ENCODE results near the gene RICTOR.

Gene RICTOR

DNA sequence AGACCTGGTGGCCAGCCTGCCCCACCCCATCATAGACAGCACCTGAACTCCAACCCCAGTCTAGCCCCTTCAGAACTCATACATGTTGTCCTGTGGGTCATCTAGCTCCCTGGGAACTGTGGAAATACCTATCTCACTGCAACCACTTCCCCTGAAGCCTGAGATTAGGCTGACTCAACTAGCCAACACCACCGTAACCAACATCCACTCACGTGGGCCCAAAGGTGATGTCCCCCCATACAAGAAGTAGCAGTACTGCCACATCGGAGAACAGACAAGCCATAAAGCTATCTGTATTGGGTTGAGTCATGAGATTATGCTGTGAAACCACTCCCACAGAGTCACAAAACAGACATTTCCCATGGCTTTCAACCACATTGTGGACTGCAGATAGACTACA is 181.8 kb downstream of the RICTOR start:
- TF ChIP-seq SPI1 (IDR thresholded peaks at IDR 0.05; ENCODE audit: low read depth, low read length) (no peak), POLR2A (IDR thresholded peaks at IDR 0.05; ENCODE audit: low read depth, low read length) (no peak), PAX5 (IDR thresholded peaks at IDR 0.05; ENCODE audit: insufficient read depth, low read length, severe bottlenecking) (no peak), TAF1 (IDR thresholded peaks at IDR 0.05; ENCODE audit: low read depth, low read length) (no peak), POU2F2 (IDR thresholded peaks at IDR 0.05; ENCODE audit: low read depth, low read length) (no peak), POLR2AphosphoS5 (IDR thresholded peaks at IDR 0.05; ENCODE audit: low read depth, low read length) (no peak)
- FAIRE-seq, result no peak
- no peak for DNase-seq (ENCODE audit: insufficient read length, low spot score)

DNA sequence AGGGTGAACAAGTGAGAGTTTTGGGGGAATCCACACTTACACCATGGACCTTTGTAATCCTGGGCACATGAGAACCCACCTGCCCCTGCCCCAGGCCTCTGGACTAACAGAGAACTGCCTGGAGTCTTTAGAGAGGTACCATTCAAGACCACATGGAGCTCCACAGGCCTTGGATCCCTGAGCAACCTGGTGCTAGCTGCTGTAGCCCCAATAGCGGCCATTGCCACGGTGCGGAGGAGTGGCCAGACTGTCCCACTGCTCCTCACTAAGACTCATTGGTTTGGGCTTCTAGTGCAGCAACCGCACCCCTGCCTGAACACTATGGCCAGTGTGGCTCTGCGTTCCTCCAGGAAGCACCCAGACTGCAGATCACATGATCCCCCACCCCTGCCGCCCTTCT is 182.6 kb downstream of the RICTOR start:
- FAIRE-seq (no peak), DNase-seq (ENCODE audit: insufficient read length, low spot score) (no peak)
- no peak for TF ChIP-seq POU2F2 (IDR thresholded peaks at IDR 0.05; ENCODE audit: low read depth, low read length)
- TF ChIP-seq PAX5 (IDR thresholded peaks at IDR 0.05; ENCODE audit: insufficient read depth, low read length, severe bottlenecking), result no peak
- TF ChIP-seq SPI1 (IDR thresholded peaks at IDR 0.05; ENCODE audit: low read depth, low read length), result no peak
- no peak for TF ChIP-seq POLR2AphosphoS5 (IDR thresholded peaks at IDR 0.05; ENCODE audit: low read depth, low read length)
- TF ChIP-seq POLR2A (IDR thresholded peaks at IDR 0.05; ENCODE audit: low read depth, low read length), result no peak
- no peak for TF ChIP-seq TAF1 (IDR thresholded peaks at IDR 0.05; ENCODE audit: low read depth, low read length)

DNA sequence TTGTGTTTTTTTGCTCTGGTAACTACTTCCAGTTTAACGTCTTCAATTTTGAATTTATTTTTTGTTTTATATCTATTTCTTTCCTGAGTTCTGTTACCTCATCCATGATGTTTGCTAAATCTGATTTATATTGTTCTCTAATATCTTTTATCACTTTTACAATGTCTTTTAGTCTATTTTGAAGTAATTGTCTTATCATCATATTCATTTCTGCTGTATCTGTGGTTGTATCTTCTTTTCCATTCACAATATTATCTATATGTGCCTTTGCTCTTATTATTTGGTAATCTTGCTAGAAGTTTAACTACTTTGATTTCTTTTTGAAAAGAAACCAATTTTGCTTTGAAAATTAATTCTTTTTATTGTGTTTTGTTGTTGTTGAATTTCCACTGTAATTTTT is 184.8 kb downstream of the RICTOR start:
- FAIRE-seq (no peak), DNase-seq (ENCODE audit: insufficient read length, low spot score) (no peak)
- no peak for TF ChIP-seq PAX5 (IDR thresholded peaks at IDR 0.05; ENCODE audit: insufficient read depth, low read length, severe bottlenecking)
- TF ChIP-seq TAF1 (IDR thresholded peaks at IDR 0.05; ENCODE audit: low read depth, low read length), result no peak
- TF ChIP-seq POLR2AphosphoS5 (IDR thresholded peaks at IDR 0.05; ENCODE audit: low read depth, low read length), result no peak
- no peak for TF ChIP-seq POLR2A (IDR thresholded peaks at IDR 0.05; ENCODE audit: low read depth, low read length)
- no peak for TF ChIP-seq POU2F2 (IDR thresholded peaks at IDR 0.05; ENCODE audit: low read depth, low read length)
- TF ChIP-seq SPI1 (IDR thresholded peaks at IDR 0.05; ENCODE audit: low read depth, low read length), result no peak

DNA sequence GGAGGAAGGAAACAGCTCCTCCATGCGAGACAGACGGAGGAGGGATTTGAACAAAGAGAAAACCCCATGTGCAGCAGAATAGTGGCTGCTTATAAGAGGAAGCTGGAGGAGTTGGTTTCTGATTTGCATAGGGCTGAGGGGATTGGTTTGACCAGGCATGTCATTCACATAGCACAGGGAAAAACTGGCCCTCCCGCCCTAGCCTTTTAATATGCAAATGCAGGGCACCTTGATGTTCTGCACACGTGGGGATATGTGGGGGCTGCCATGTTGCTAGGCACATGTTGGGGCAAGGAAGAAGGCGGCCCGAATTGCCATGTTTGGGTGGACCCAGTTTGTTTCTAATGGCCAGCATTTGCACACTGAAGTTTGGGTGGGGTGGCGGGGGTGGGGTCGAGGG is 186.2 kb downstream of the RICTOR start:
- no peak for FAIRE-seq
- no peak for DNase-seq (ENCODE audit: insufficient read length, low spot score)
- no peak for TF ChIP-seq TAF1 (IDR thresholded peaks at IDR 0.05; ENCODE audit: low read depth, low read length)
- no peak for TF ChIP-seq POLR2AphosphoS5 (IDR thresholded peaks at IDR 0.05; ENCODE audit: low read depth, low read length)
- TF ChIP-seq POU2F2 (IDR thresholded peaks at IDR 0.05; ENCODE audit: low read depth, low read length), result no peak
- TF ChIP-seq POLR2A (IDR thresholded peaks at IDR 0.05; ENCODE audit: low read depth, low read length), result no peak
- TF ChIP-seq SPI1 (IDR thresholded peaks at IDR 0.05; ENCODE audit: low read depth, low read length), result no peak
- no peak for TF ChIP-seq PAX5 (IDR thresholded peaks at IDR 0.05; ENCODE audit: insufficient read depth, low read length, severe bottlenecking)
